CD14-positive monocyte (primary cell): ENCODE results near the gene TMEM242. TPM values are rescaled to one million over a fixed set of nuclear protein-coding genes. Genes with fewer than 3 reads are reported as not detected.

ENCODE experiments used
- DNase-seq, 3 donors: peaks; one replicate each; pipeline ENCODE4 v3.0.0-alpha.2; 2011 to 2022
- H2AFZ ChIP-seq: 2 replicates; pipeline ENCODE4 v1.6.0; 2012; ENCODE audit warnings: mild to moderate bottlenecking, low read depth, low read length, inconsistent platforms; ENCODE audit not compliant: insufficient read depth, poor library complexity, severe bottlenecking
- H3K27ac ChIP-seq, 2 donors: 1 replicate in 1 of 2; 2 replicates in 1 of 2; pipeline ENCODE4 v1.5.1; 2012 to 2013; ENCODE audit warnings: low read length in 2 of 2, control low read depth in 1 of 2, inconsistent platforms in 1 of 2, low read depth in 1 of 2, mild to moderate bottlenecking in 1 of 2
- H3K27me3 ChIP-seq, 2 donors: one replicate each; pipeline versions ENCODE4 v1.6.0 to v1.6.1; 2011 to 2013; ENCODE audit warnings: low read length in 2 of 2; ENCODE audit not compliant: control insufficient read depth in 2 of 2, insufficient read depth in 2 of 2
- H3K36me3 ChIP-seq, 2 donors: replicated peaks in 1 of 2; 1 replicate in 1 of 2; 2 replicates in 1 of 2; pipeline versions ENCODE4 v1.5.1 to v1.6.1; 2012 to 2013; ENCODE audit warnings: low read length in 2 of 2, control low read depth in 1 of 2, inconsistent platforms in 1 of 2, mild to moderate bottlenecking in 1 of 2; ENCODE audit not compliant: insufficient read depth in 2 of 2, control insufficient read depth in 1 of 2
- H3K4me1 ChIP-seq, 2 donors: 1 replicate in 1 of 2; 2 replicates in 1 of 2; pipeline versions ENCODE4 v1.5.1 to v1.6.1; 2012 to 2013; ENCODE audit warnings: low read length in 2 of 2, control low read depth in 1 of 2, inconsistent platforms in 1 of 2, mild to moderate bottlenecking in 1 of 2, moderate library complexity in 1 of 2; ENCODE audit not compliant: insufficient read depth in 2 of 2, control insufficient read depth in 1 of 2
- H3K4me2 ChIP-seq: replicated peaks from 2 replicates; pipeline ENCODE3; 2012; ENCODE audit warnings: low read length, moderate library complexity, mild to moderate bottlenecking; ENCODE audit not compliant: poor library complexity, severe bottlenecking; ENCODE audit errors: extremely low read depth
- H3K4me3 ChIP-seq, 3 experiments: fragments of 200-600 bp in 1 of 3; sonication (generic) in 1 of 3; replicated peaks in 1 of 3; 1 replicate in 2 of 3; 2 replicates in 1 of 3; pipeline ENCODE4 v1.5.1; 2011 to 2013; ENCODE audit warnings: low read length in 3 of 3, mild to moderate bottlenecking in 3 of 3, control low read depth in 2 of 3, low read depth in 2 of 3, inconsistent platforms in 1 of 3, moderate library complexity in 1 of 3
- H3K79me2 ChIP-seq: 2 replicates; pipeline ENCODE4 v1.6.0; 2012; ENCODE audit warnings: mild to moderate bottlenecking, control low read depth, inconsistent platforms, low read length, moderate library complexity; ENCODE audit not compliant: insufficient read depth
- H3K9ac ChIP-seq: 2 replicates; pipeline ENCODE4 v1.6.0; 2017; ENCODE audit warnings: low read length, mild to moderate bottlenecking; ENCODE audit not compliant: insufficient read depth, poor library complexity, severe bottlenecking
- H3K9me3 ChIP-seq, 2 donors: replicated peaks in 1 of 2; 1 replicate in 1 of 2; 2 replicates in 1 of 2; pipeline versions ENCODE4 v1.5.1 to v1.6.1; 2012 to 2013; ENCODE audit warnings: low read length in 2 of 2, control low read depth in 1 of 2; ENCODE audit not compliant: control insufficient read depth in 1 of 2, insufficient read depth in 1 of 2
- H4K20me1 ChIP-seq: 2 replicates; pipeline ENCODE4 v1.6.0; 2012; ENCODE audit warnings: mild to moderate bottlenecking, low read length, control low read depth, moderate library complexity; ENCODE audit not compliant: insufficient read depth
- H3K27ac Mint-ChIP-seq, 7 donors: one replicate each; pipeline ENCODE4 v1.8.0; 2020; ENCODE audit warnings: mild to moderate bottlenecking in 7 of 7, mixed read lengths in 7 of 7, moderate library complexity in 6 of 7, inconsistent platforms in 2 of 7
- H3K27me3 Mint-ChIP-seq, 3 donors: one replicate each; pipeline ENCODE4 v1.8.0; 2021 to 2022; ENCODE audit warnings: low read depth in 3 of 3, mild to moderate bottlenecking in 3 of 3, mixed read lengths in 3 of 3, moderate library complexity in 3 of 3, inconsistent platforms in 1 of 3
- H3K36me3 Mint-ChIP-seq, 2 donors: one replicate each; pipeline ENCODE4 v1.8.0; 2020; ENCODE audit warnings: mixed read lengths in 2 of 2, inconsistent platforms in 1 of 2, mild to moderate bottlenecking in 1 of 2
- H3K4me1 Mint-ChIP-seq: one replicate; pipeline ENCODE4 v1.8.0; 2020; ENCODE audit warnings: mild to moderate bottlenecking, mixed read lengths
- H3K4me3 Mint-ChIP-seq, 2 donors: one replicate each; pipeline ENCODE4 v1.8.0; 2020; ENCODE audit warnings: mild to moderate bottlenecking in 2 of 2, mixed read lengths in 2 of 2, moderate library complexity in 1 of 2
- H3K9me3 Mint-ChIP-seq, 7 donors: one replicate each; pipeline ENCODE4 v1.8.0; 2020 to 2022; ENCODE audit warnings: mixed read lengths in 7 of 7, mild to moderate bottlenecking in 6 of 7, moderate library complexity in 6 of 7, inconsistent platforms in 2 of 7
- CTCF ChIP-seq: fragments of 200-600 bp; IDR thresholded peaks from one replicate; pipeline ENCODE4 v1.8.0; 2022; ENCODE audit warnings: antibody characterized with exemption, mild to moderate bottlenecking
- WGBS: methylation state at CpG from one replicate; pipeline ENCODE4 v1.1.5; 2013; ENCODE audit warnings: missing lambda C conversion rate; ENCODE audit not compliant: insufficient coverage; 5-methylcytosine and 5-hydroxymethylcytosine counted together
- intact Hi-C, 2 donors: fragments of 100-400 bp; cut with micrococcal nuclease; formaldehyde crosslinking; loops; one replicate each; pipeline versions ENCODE4 v1.15.0 to v1.15.1; 2023
- polyA plus RNA-seq, 3 donors: library from polyadenylated mRNA; depleted of rRNA in 1 of 3; unstranded in 2 of 3; stranded (reverse) in 1 of 3; fragments of 300-500 nt in 2 of 3; fragments of >200 nt in 1 of 3; fragmentation: Illumina TruSeq in 2 of 3; gene quantifications; 1 replicate in 2 of 3; 2 replicates in 1 of 3; pipeline ENCODE4 v1.2.3, GENCODE V29; 2012 to 2021

TMEM242 gene
- polyA plus RNA-seq, 3 donors = 5.6 to 9.8 (median 8.3) TPM

GRCh38 chr6:157259443-157259842 lies 63.9 kb downstream of the TMEM242 start:
- intact Hi-C loops = no loop called here
- TF ChIP-seq CTCF = no peak
- no peaks in the 10 kb centered on the region for H3K4me1 Mint-ChIP-seq
- H3K27ac Mint-ChIP-seq = no peak overlapping the region
- H3K9me3 Mint-ChIP-seq = no peaks in the 10 kb centered on the region
- no peaks in the 10 kb centered on the region for H3K27me3 ChIP-seq
- no peak overlapping the region for H3K4me3 ChIP-seq
- no peak overlapping the region for H3K9ac ChIP-seq
- no peaks in the 10 kb centered on the region for H3K36me3 ChIP-seq
- H3K36me3 Mint-ChIP-seq = no peaks in the 10 kb centered on the region
- no peaks in the 10 kb centered on the region for H4K20me1 ChIP-seq
- peaks cover 2 to 17% (median 3%) of the 10 kb centered on the region in 3 donors for H3K27me3 Mint-ChIP-seq
- H3K9me3 ChIP-seq = no peaks in the 10 kb centered on the region
- no peak overlapping the region for H3K27ac ChIP-seq
- no peak overlapping the region for H3K4me3 Mint-ChIP-seq
- WGBS = 97% methylated on average over 7 of the region's 9 CpGs
- no peak overlapping the region for H2AFZ ChIP-seq
- no peak overlapping the region for H3K4me2 ChIP-seq
- no peaks in the 10 kb centered on the region for H3K79me2 ChIP-seq
- no peaks in the 10 kb centered on the region for H3K4me1 ChIP-seq
- DNase-seq = no peak

GRCh38 chr6:157258878-157259277 lies 64.4 kb downstream of the TMEM242 start:
- Histone ChIP-seq H3K4me1 (no peaks in the 10 kb centered on the region), H2AFZ (no peak overlapping the region), H4K20me1 (no peaks in the 10 kb centered on the region), H3K9me3 (no peaks in the 10 kb centered on the region), H3K9ac (no peak overlapping the region), H3K4me3 (no peak overlapping the region), H3K79me2 (no peaks in the 10 kb centered on the region), H3K4me2 (no peak overlapping the region), H3K36me3 (no peaks in the 10 kb centered on the region), H3K27ac (no peak overlapping the region), H3K27me3 (no peaks in the 10 kb centered on the region)
- Mint-ChIP-seq H3K9me3 (no peaks in the 10 kb centered on the region), H3K36me3 (no peaks in the 10 kb centered on the region), H3K4me1 (no peaks in the 10 kb centered on the region), H3K4me3 (no peak overlapping the region), H3K27me3 (peaks cover 2 to 17% (median 3%) of the 10 kb centered on the region in 3 donors), H3K27ac (no peak overlapping the region)
- 81% methylated on average over 11 of the region's 11 CpGs for WGBS
- no peak for TF ChIP-seq CTCF
- intact Hi-C loops = no loop called here
- no peak for DNase-seq
